Spleen (tissue), 11 donors: Measurements from ENCODE around the gene ZNF345. TPM values are rescaled to one million over a fixed set of nuclear protein-coding genes. Genes with fewer than 3 reads are reported as not detected.

Source experiments
- DNase-seq: peaks from one replicate; pipeline ENCODE4 v3.0.0-alpha.2; 2020
- H3K27ac ChIP-seq, 8 donors: fragments of 200-600 bp; sonication (generic) in 7 of 8; 1 replicate in 4 of 8; 2 replicates in 4 of 8; pipeline versions ENCODE4 v1.5.0 to v1.8.0; 2016 to 2021; ENCODE audit warnings: inconsistent platforms in 4 of 8, mild to moderate bottlenecking in 4 of 8, moderate library complexity in 1 of 8
- H3K27me3 ChIP-seq, 7 donors: fragments of 200-600 bp; sonication (generic) in 6 of 7; replicated peaks in 1 of 7; 1 replicate in 4 of 7; 2 replicates in 3 of 7; pipeline versions ENCODE4 v1.5.0 to v1.8.0; 2016 to 2021; ENCODE audit warnings: inconsistent platforms in 3 of 7, mild to moderate bottlenecking in 1 of 7
- H3K36me3 ChIP-seq, 6 donors: fragments of 200-600 bp; sonication (generic) in 5 of 6; 1 replicate in 4 of 6; 2 replicates in 2 of 6; pipeline versions ENCODE4 v1.5.0 to v1.8.0; 2016 to 2021; ENCODE audit warnings: inconsistent platforms in 2 of 6
- H3K4me1 ChIP-seq, 6 donors: fragments of 200-600 bp; sonication (generic) in 5 of 6; 1 replicate in 3 of 6; 2 replicates in 3 of 6; pipeline versions ENCODE4 v1.5.0 to v1.8.0; 2016 to 2021; ENCODE audit warnings: inconsistent platforms in 3 of 6
- H3K4me3 ChIP-seq, 8 donors: fragments of 200-600 bp; sonication (generic) in 7 of 8; 1 replicate in 4 of 8; 2 replicates in 4 of 8; pipeline versions ENCODE4 v1.5.0 to v1.8.0; 2016 to 2021; ENCODE audit warnings: inconsistent platforms in 4 of 8, mild to moderate bottlenecking in 4 of 8, moderate library complexity in 2 of 8
- H3K9me3 ChIP-seq, 8 donors: fragments of 200-600 bp; sonication (generic) in 7 of 8; 1 replicate in 4 of 8; 2 replicates in 4 of 8; pipeline versions ENCODE4 v1.5.0 to v1.8.0; 2016 to 2021; ENCODE audit warnings: inconsistent platforms in 4 of 8
- POLR2A ChIP-seq, 3 donors: fragments of 450-650 bp; IDR thresholded peaks; one replicate each; pipeline ENCODE4 v1.5.1; 2017; ENCODE audit warnings: antibody characterized with exemption in 3 of 3, mild to moderate bottlenecking in 1 of 3
- POLR2AphosphoS5 ChIP-seq, 3 donors: sonication (generic); formaldehyde crosslinking; IDR thresholded peaks; one replicate each; pipeline ENCODE4 v1.5.1; 2017; ENCODE audit warnings: antibody characterized with exemption in 3 of 3
- WGBS, 5 donors: extraction: QIAGEN DNeasy Blood & Tissue Kit in 3 of 5; methylation state at CpG; one replicate each; pipeline versions ENCODE4 v1.1.5 to v1.1.7; 2013 to 2018; 5-methylcytosine and 5-hydroxymethylcytosine counted together
- intact Hi-C: fragments of 100-400 bp; cut with DNase I; formaldehyde crosslinking; loops from one replicate; pipeline ENCODE4 v1.15.0; 2023; ENCODE audit warnings: low total_unique reads
- polyA plus RNA-seq, 3 donors: library from polyadenylated mRNA; stranded (reverse); fragments of 200-250 nt; gene quantifications; one replicate each; pipeline ENCODE4 v1.2.1, GENCODE V29; 2013
- small RNA-seq, 4 donors: library from RNA; depleted of rRNA; stranded (forward); fragments of <200 nt; gene quantifications; one replicate each; pipeline ENCODE3, GENCODE V24; 2016
- total RNA-seq, 7 donors: library from RNA; depleted of rRNA in 3 of 7; stranded (reverse); fragments of >200 nt in 3 of 7; fragmentation: NEBNext Ultra II Directional in 4 of 7; extraction: Animal tissue kit (Norgen Biotek cat#: 25700) in 4 of 7; gene quantifications; one replicate each; pipeline versions ENCODE4 v1.1.0 to v1.2.1, GENCODE V29; 2016 to 2021
- TF ChIP-seq, protein P1 (sequence below), 11 experiments: fragments of 200-600 bp in 7 of 11; fragments of 450-650 bp in 4 of 11; sonication (generic) in 4 of 11; IDR thresholded peaks in 8 of 11; conservative IDR thresholded peaks in 3 of 11; 1 replicate in 7 of 11; 2 replicates in 4 of 11; pipeline versions ENCODE4 v1.4.0 to v1.8.0; 2016 to 2021; ENCODE audit warnings: antibody characterized with exemption in 11 of 11, inconsistent platforms in 4 of 11, mild to moderate bottlenecking in 1 of 11
- donor health status: healthy with polysubstance abuse.
- donor health status: DM: no; HTN: no; CAD: no; lungs with moderate emphysema.
- donor health status: DM: no; HTN: no; CAD: no.
- donor health status: Bipolar disorder and iron deficiency.
- donor health status: healthy.
- donor health status: DM: no; HTN: no; CAD: no.
- donor health status: DM: yes; HTN: yes; CAD: no.

The ZNF345 gene
- total and polyA plus RNA-seq, 10 donors, result 2.7 to 18.2 (median 8.4) TPM

GRCh38 chr19:36916991-36917390, 66.3 kb downstream of the ZNF345 start:
- Histone ChIP-seq H3K27ac (peak overlapping the region in 6 of 8 donors; percentile 92 to 99 (median 96)), H3K9me3 (peaks cover 0 to 74% (median 54%) of the 10 kb centered on the region in 8 donors), H3K4me1 (peaks cover 13 to 27% (median 21%) of the 10 kb centered on the region in 6 donors), H3K4me3 (peak overlapping the region in 7 of 8 donors; percentile 59 to 77 (median 68)), H3K36me3 (peaks cover 0 to 69% (median 33%) of the 10 kb centered on the region in 6 donors), H3K27me3 (no peaks in the 10 kb centered on the region)
- WGBS, 5 donors, result 59 to 81% (median 71%) methylated on average over 7 of the region's 7 CpGs
- TF ChIP-seq POLR2A (IDR thresholded peaks at IDR 0.05) (no peak), POLR2AphosphoS5 (IDR thresholded peaks at IDR 0.05) (no peak)
- TF ChIP-seq, protein P1, sequence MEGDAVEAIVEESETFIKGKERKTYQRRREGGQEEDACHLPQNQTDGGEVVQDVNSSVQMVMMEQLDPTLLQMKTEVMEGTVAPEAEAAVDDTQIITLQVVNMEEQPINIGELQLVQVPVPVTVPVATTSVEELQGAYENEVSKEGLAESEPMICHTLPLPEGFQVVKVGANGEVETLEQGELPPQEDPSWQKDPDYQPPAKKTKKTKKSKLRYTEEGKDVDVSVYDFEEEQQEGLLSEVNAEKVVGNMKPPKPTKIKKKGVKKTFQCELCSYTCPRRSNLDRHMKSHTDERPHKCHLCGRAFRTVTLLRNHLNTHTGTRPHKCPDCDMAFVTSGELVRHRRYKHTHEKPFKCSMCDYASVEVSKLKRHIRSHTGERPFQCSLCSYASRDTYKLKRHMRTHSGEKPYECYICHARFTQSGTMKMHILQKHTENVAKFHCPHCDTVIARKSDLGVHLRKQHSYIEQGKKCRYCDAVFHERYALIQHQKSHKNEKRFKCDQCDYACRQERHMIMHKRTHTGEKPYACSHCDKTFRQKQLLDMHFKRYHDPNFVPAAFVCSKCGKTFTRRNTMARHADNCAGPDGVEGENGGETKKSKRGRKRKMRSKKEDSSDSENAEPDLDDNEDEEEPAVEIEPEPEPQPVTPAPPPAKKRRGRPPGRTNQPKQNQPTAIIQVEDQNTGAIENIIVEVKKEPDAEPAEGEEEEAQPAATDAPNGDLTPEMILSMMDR (IDR thresholded peaks at IDR 0.05 in 8 of 11, conservative IDR thresholded peaks at IDR 0.05 in 3 of 11), result no peak
- DNase-seq, result no peak
- intact Hi-C loops, result loop anchor here (10.0 kb wide), 2 partner anchors 62 to 232 kb away; partner anchors contain the start of genes ZNF345 and ZNF567

GRCh38 chr19:36918090-36918489, 67.4 kb downstream of the ZNF345 start:
- no peak for TF ChIP-seq POLR2A (IDR thresholded peaks at IDR 0.05)
- TF ChIP-seq, protein P1 (IDR thresholded peaks at IDR 0.05 in 8 of 11, conservative IDR thresholded peaks at IDR 0.05 in 3 of 11), result no peak
- TF ChIP-seq POLR2AphosphoS5 (IDR thresholded peaks at IDR 0.05), result no peak
- WGBS, 5 donors, result 93 to 98% (median 96%) methylated on average over 9 of the region's 9 CpGs
- DNase-seq, result no peak
- Histone ChIP-seq H3K9me3 (peaks cover 0 to 74% (median 54%) of the 10 kb centered on the region in 8 donors), H3K4me1 (peaks cover 13 to 27% (median 21%) of the 10 kb centered on the region in 6 donors), H3K4me3 (no peak overlapping the region), H3K27me3 (no peaks in the 10 kb centered on the region), H3K36me3 (peaks cover 0 to 69% (median 34%) of the 10 kb centered on the region in 6 donors), H3K27ac (no peak overlapping the region)
- intact Hi-C loops, result loop anchor here (10.0 kb wide), 2 partner anchors 63 to 233 kb away; partner anchors contain the start of genes ZNF345 and ZNF567

Small RNAs within 50 kb of the gene (small RNA-seq; reads per million reads assigned to genes)
- gene RF00019, result 0 reads per million in 4 donors

Other genes starting within 250 kb of the ZNF345 start
- 10 to 100 TPM in 1 of 7 donors, 1 to 10 TPM in 6; 7.2 to 13.3 (median 8.8) TPM for gene ZNF382, start 245.6 kb upstream of the ZNF345 start, total RNA-seq
- gene ZNF382, start 245.6 kb upstream of the ZNF345 start, polyA plus RNA-seq, result 1 to 10 TPM; 2.1 to 2.6 (median 2.6) TPM
- 10 to 100 TPM in 4 of 7 donors, 1 to 10 TPM in 3; 8.0 to 11.8 (median 10.1) TPM for gene ZNF461, start 184.0 kb upstream of the ZNF345 start, total RNA-seq
- gene ZNF461, start 184.0 kb upstream of the ZNF345 start, polyA plus RNA-seq, result 1 to 10 TPM; 3.4 to 6.1 (median 4.4) TPM
- gene ZNF567, start 163.3 kb upstream of the ZNF345 start, total RNA-seq, result 10 to 100 TPM in 4 of 7 donors, 1 to 10 TPM in 3; 7.5 to 24.1 (median 11.7) TPM
- 1 to 10 TPM; 2.2 to 6.3 (median 3.4) TPM for gene ZNF567, start 163.3 kb upstream of the ZNF345 start, polyA plus RNA-seq
- gene ZNF850, start 78.1 kb upstream of the ZNF345 start, total RNA-seq, result 1 to 10 TPM; 3.1 to 7.8 (median 4.6) TPM
- under 1 TPM; 0.36 to 0.51 (median 0.46) TPM for gene ZNF850, start 78.1 kb upstream of the ZNF345 start, polyA plus RNA-seq
- gene ZNF790, start 12.5 kb upstream of the ZNF345 start, total RNA-seq, result 10 to 100 TPM in 1 of 7 donors, 1 to 10 TPM in 6; 4.0 to 11.2 (median 8.3) TPM
- gene ZNF790, start 12.5 kb upstream of the ZNF345 start, polyA plus RNA-seq, result 1 to 10 TPM; 1.8 to 3.0 (median 2.9) TPM
- 1 to 10 TPM; 2.7 to 4.7 (median 4.5) TPM for gene ZNF829, start 65.4 kb downstream of the ZNF345 start, total RNA-seq
- 1 to 10 TPM in 2 of 3 donors, under 1 TPM in 1; 0.85 to 1.3 (median 1.1) TPM for gene ZNF829, start 65.4 kb downstream of the ZNF345 start, polyA plus RNA-seq
- 10 to 100 TPM in 6 of 7 donors, 1 to 10 TPM in 1; 9.5 to 16.8 (median 12.4) TPM for gene ZNF568, start 65.5 kb downstream of the ZNF345 start, total RNA-seq
- gene ZNF568, start 65.5 kb downstream of the ZNF345 start, polyA plus RNA-seq, result 1 to 10 TPM; 2.7 to 5.5 (median 3.0) TPM
- 10 to 100 TPM in 6 of 7 donors, 1 to 10 TPM in 1; 8.8 to 24.3 (median 17.3) TPM for gene ZNF420, start 227.6 kb downstream of the ZNF345 start, total RNA-seq
- 1 to 10 TPM; 5.3 to 7.1 (median 5.5) TPM for gene ZNF420, start 227.6 kb downstream of the ZNF345 start, polyA plus RNA-seq